ENCODE data around the gene TCP11.
A peak's percentile ranks its signal among the peaks of the same experiment; 100 is the strongest.

The TCP11 gene

GRCh38 chr6:35185971-35186370, 44.8 kb upstream of the TCP11 start:
- no peak for TF ChIP-seq ZNF70 (CRISPR knock-in tag; IDR thresholded peaks at IDR 0.05)
- no peak for TF ChIP-seq TOX (CRISPR knock-in tag; IDR thresholded peaks at IDR 0.05; ENCODE audit: borderline replicate concordance)
- no peak for TF ChIP-seq ARNTL (CRISPR knock-in tag; IDR thresholded peaks at IDR 0.05; ENCODE audit: borderline replicate concordance, low read depth)
- no peak for TF ChIP-seq ZC3H10 (CRISPR knock-in tag; IDR thresholded peaks at IDR 0.05)
- no peak for TF ChIP-seq CREB5 (CRISPR knock-in tag; IDR thresholded peaks at IDR 0.05; ENCODE audit: low read depth)
- no peak for TF ChIP-seq ZNF8 (CRISPR knock-in tag; IDR thresholded peaks at IDR 0.05)
- TF ChIP-seq ESRRG (CRISPR knock-in tag; IDR thresholded peaks at IDR 0.05), result no peak
- no peak for TF ChIP-seq PPARA (CRISPR knock-in tag; IDR thresholded peaks at IDR 0.05; ENCODE audit: borderline replicate concordance)
- no peak for TF ChIP-seq ISL1 (CRISPR knock-in tag; IDR thresholded peaks at IDR 0.05)
- no peak for TF ChIP-seq PATZ1 (CRISPR knock-in tag; IDR thresholded peaks at IDR 0.05; ENCODE audit: borderline replicate concordance)
- ATAC-seq, result no peak

GRCh38 chr6:35185302-35185681, 44.2 kb upstream of the TCP11 start:
- peak; percentile 53 for ATAC-seq
- TF ChIP-seq RARB (CRISPR knock-in tag; IDR thresholded peaks at IDR 0.05) (no peak), SNAI2 (CRISPR knock-in tag; IDR thresholded peaks at IDR 0.05) (no peak), TCF4 (CRISPR knock-in tag; IDR thresholded peaks at IDR 0.05; ENCODE audit: borderline replicate concordance) (no peak), ZNF70 (CRISPR knock-in tag; IDR thresholded peaks at IDR 0.05) (no peak), TOX (CRISPR knock-in tag; IDR thresholded peaks at IDR 0.05; ENCODE audit: borderline replicate concordance) (no peak), PPARA (CRISPR knock-in tag; IDR thresholded peaks at IDR 0.05; ENCODE audit: borderline replicate concordance) (no peak)

GRCh38 chr6:35184580-35185301, 43.6 kb upstream of the TCP11 start:
- TF ChIP-seq PPARA (CRISPR knock-in tag; IDR thresholded peaks at IDR 0.05; ENCODE audit: borderline replicate concordance), result no peak
- TF ChIP-seq TSHZ2 (CRISPR knock-in tag; IDR thresholded peaks at IDR 0.05), result no peak
- no peak for TF ChIP-seq ESRRG (CRISPR knock-in tag; IDR thresholded peaks at IDR 0.05)
- TF ChIP-seq ZFP30 (CRISPR knock-in tag; IDR thresholded peaks at IDR 0.05), result no peak
- no peak for ATAC-seq

- no peak for TF ChIP-seq ZNF8 (CRISPR knock-in tag; IDR thresholded peaks at IDR 0.05)
- TF ChIP-seq CSRNP3 (CRISPR knock-in tag; IDR thresholded peaks at IDR 0.05), result no peak
- no peak for TF ChIP-seq POU6F1 (CRISPR knock-in tag; IDR thresholded peaks at IDR 0.05; ENCODE audit: borderline replicate concordance, low read depth)
- no peak for TF ChIP-seq SNAI2 (CRISPR knock-in tag; IDR thresholded peaks at IDR 0.05)
- TF ChIP-seq ISL1 (CRISPR knock-in tag; IDR thresholded peaks at IDR 0.05), result no peak
- no peak for TF ChIP-seq ARNTL (CRISPR knock-in tag; IDR thresholded peaks at IDR 0.05; ENCODE audit: borderline replicate concordance, low read depth)
- TF ChIP-seq BACH2 (CRISPR knock-in tag; IDR thresholded peaks at IDR 0.05; ENCODE audit: borderline replicate concordance), result no peak
- TF ChIP-seq OSR1 (CRISPR knock-in tag; IDR thresholded peaks at IDR 0.05), result no peak
- TF ChIP-seq PPARA (CRISPR knock-in tag; IDR thresholded peaks at IDR 0.05; ENCODE audit: borderline replicate concordance), result no peak
- TF ChIP-seq TSHZ2 (CRISPR knock-in tag; IDR thresholded peaks at IDR 0.05), result no peak
- no peak for TF ChIP-seq ZC3H10 (CRISPR knock-in tag; IDR thresholded peaks at IDR 0.05)
- TF ChIP-seq GLIS3 (CRISPR knock-in tag; IDR thresholded peaks at IDR 0.05), result no peak
- no peak for TF ChIP-seq TOX (CRISPR knock-in tag; IDR thresholded peaks at IDR 0.05; ENCODE audit: borderline replicate concordance)
- TF ChIP-seq ESRRG (CRISPR knock-in tag; IDR thresholded peaks at IDR 0.05), result no peak
- no peak for TF ChIP-seq ZNF565 (CRISPR knock-in tag; conservative IDR thresholded peaks at IDR 0.05; ENCODE audit: low read depth)
- no peak for TF ChIP-seq ZFP3 (CRISPR knock-in tag; IDR thresholded peaks at IDR 0.05)
- ATAC-seq, result no peak
Measured at GRCh38 chr6:35183935-35184334, 42.8 kb upstream of the TCP11 start.
